ENCODE measurements around the gene CHCHD1. TPM values are rescaled to one million over a fixed set of nuclear protein-coding genes. Genes with fewer than 3 reads are reported as not detected.

CHCHD1 gene
- total RNA-seq, 1 donor from 2014 or later: 21.1 TPM

- intact Hi-C loops (cut with DNase I): no loop called here
- DNase-seq (no peak), ATAC-seq (peak in 1 of 2 donors; percentile 15)
- H3K36me3 ChIP-seq: peaks cover 53% of the 10 kb centered on the region
- H3K4me3 ChIP-seq: no peak overlapping the region
- H3K27ac ChIP-seq: peak overlapping the region; percentile 18
- peaks cover 36% of the 10 kb centered on the region for H3K4me1 ChIP-seq
- TF ChIP-seq CTCF (IDR thresholded peaks at IDR 0.05): no peak
- no peaks in the 10 kb centered on the region for H3K9me3 ChIP-seq
- no peaks in the 10 kb centered on the region for H3K27me3 ChIP-seq (ENCODE audit: low read depth)
Observed at GRCh38 chr10:73816917-73817729, 35.3 kb downstream of the CHCHD1 start.

- Histone ChIP-seq H3K9me3 (no peaks in the 10 kb centered on the region), H3K36me3 (peaks cover 60% of the 10 kb centered on the region), H3K27me3 (ENCODE audit: low read depth) (no peaks in the 10 kb centered on the region), H3K4me3 (no peak overlapping the region), H3K27ac (no peak overlapping the region), H3K4me1 (peaks cover 36% of the 10 kb centered on the region)
- ATAC-seq (no peak), DNase-seq (no peak)
- intact Hi-C loops (cut with DNase I): no loop called here
- TF ChIP-seq CTCF (IDR thresholded peaks at IDR 0.05): no peak
Observed at GRCh38 chr10:73817826-73818225, 36.0 kb downstream of the CHCHD1 start.

- peaks cover 36% of the 10 kb centered on the region for H3K4me1 ChIP-seq
- DNase-seq (no peak), ATAC-seq (no peak)
- no peaks in the 10 kb centered on the region for H3K9me3 ChIP-seq
- no peak overlapping the region for H3K4me3 ChIP-seq
- H3K36me3 ChIP-seq: peaks cover 63% of the 10 kb centered on the region
- intact Hi-C loops (cut with DNase I): no loop called here
- H3K27me3 ChIP-seq (ENCODE audit: low read depth): no peaks in the 10 kb centered on the region
- no peak overlapping the region for H3K27ac ChIP-seq
- TF ChIP-seq CTCF (IDR thresholded peaks at IDR 0.05): no peak
Observed at GRCh38 chr10:73818402-73818801, 36.6 kb downstream of the CHCHD1 start.

GRCh38 chr10:73819081-73819480 is 37.2 kb downstream of the CHCHD1 start:
- TF ChIP-seq CTCF (IDR thresholded peaks at IDR 0.05): no peak
- Histone ChIP-seq H3K4me1 (peaks cover 36% of the 10 kb centered on the region), H3K27me3 (ENCODE audit: low read depth) (no peaks in the 10 kb centered on the region), H3K9me3 (no peaks in the 10 kb centered on the region), H3K27ac (peak overlapping the region; percentile 64), H3K36me3 (peaks cover 63% of the 10 kb centered on the region), H3K4me3 (no peak overlapping the region)
- ATAC-seq: peak in 1 of 2 donors; percentile 13
- intact Hi-C loops (cut with DNase I): no loop called here
- no peak for DNase-seq

GRCh38 chr10:73819513-73820093 is 37.8 kb downstream of the CHCHD1 start:
- intact Hi-C loops (cut with DNase I): no loop called here
- Histone ChIP-seq H3K4me3 (no peak overlapping the region), H3K9me3 (no peaks in the 10 kb centered on the region), H3K4me1 (peaks cover 36% of the 10 kb centered on the region), H3K36me3 (peaks cover 63% of the 10 kb centered on the region), H3K27me3 (ENCODE audit: low read depth) (no peaks in the 10 kb centered on the region), H3K27ac (peak overlapping the region; percentile 64)
- TF ChIP-seq CTCF (IDR thresholded peaks at IDR 0.05): no peak
- DNase-seq: peak; percentile 88
- ATAC-seq: peak; percentile 92
